ENCODE data around the gene MRPS24.

Gene MRPS24

GRCh38 chr7:43877968-43878864 lies 8.9 kb upstream of the MRPS24 start:
- no peaks in the 10 kb centered on the region for H3K79me2 ChIP-seq (ENCODE audit: insufficient read depth, low read length)
- no peaks in the 10 kb centered on the region for H3K9me3 ChIP-seq (ENCODE audit: low read length)
- H3K36me3 ChIP-seq (ENCODE audit: insufficient read depth, low read length): peaks cover 93% of the 10 kb centered on the region
- H2AFZ ChIP-seq (ENCODE audit: low read length): no peak overlapping the region
- no peaks in the 10 kb centered on the region for H3K27me3 ChIP-seq (ENCODE audit: insufficient read depth, low read length)
- H3K27ac ChIP-seq (ENCODE audit: low read depth, low read length, poor library complexity, severe bottlenecking): no peak overlapping the region
- peaks cover 22% of the 10 kb centered on the region for H3K4me1 ChIP-seq (ENCODE audit: insufficient read depth, low read length, severe bottlenecking)
- no peaks in the 10 kb centered on the region for H3K9me2 ChIP-seq (ENCODE audit: low read depth, low read length)
- no peak overlapping the region for H3K4me2 ChIP-seq (ENCODE audit: low read length)
- H3K4me3 ChIP-seq (ENCODE audit: low read depth, low read length, poor library complexity, severe bottlenecking): no peak overlapping the region
- no peaks in the 10 kb centered on the region for H4K20me1 ChIP-seq (ENCODE audit: insufficient read depth, low read length)
- no peak overlapping the region for H3K9ac ChIP-seq (ENCODE audit: low read length)
- no peaks in the 10 kb centered on the region for H3F3A ChIP-seq (ENCODE audit: insufficient read depth, low read length)
- no peak for TF ChIP-seq CTCF (IDR thresholded peaks at IDR 0.05; ENCODE audit: low read length)
- no peak for TF ChIP-seq EZH2 (IDR thresholded peaks at IDR 0.05; ENCODE audit: borderline replicate concordance, low read length)

- Histone ChIP-seq H3K9me2 (ENCODE audit: low read depth, low read length) (no peaks in the 10 kb centered on the region), H3K9me3 (ENCODE audit: low read length) (no peaks in the 10 kb centered on the region), H2AFZ (ENCODE audit: low read length) (no peak overlapping the region), H3K27ac (ENCODE audit: low read depth, low read length, poor library complexity, severe bottlenecking) (peak overlapping the region; percentile 79), H3K36me3 (ENCODE audit: insufficient read depth, low read length) (peaks cover 85% of the 10 kb centered on the region), H4K20me1 (ENCODE audit: insufficient read depth, low read length) (no peaks in the 10 kb centered on the region), H3K79me2 (ENCODE audit: insufficient read depth, low read length) (no peaks in the 10 kb centered on the region), H3K4me3 (ENCODE audit: low read depth, low read length, poor library complexity, severe bottlenecking) (no peak overlapping the region), H3K9ac (ENCODE audit: low read length) (no peak overlapping the region; the same call in 1 of the 2 replicates), H3K4me1 (ENCODE audit: insufficient read depth, low read length, severe bottlenecking) (peaks cover 22% of the 10 kb centered on the region), H3K27me3 (ENCODE audit: insufficient read depth, low read length) (no peaks in the 10 kb centered on the region), H3K4me2 (ENCODE audit: low read length) (peak overlapping the region; percentile 23; the same call in 1 of the 2 replicates), H3F3A (ENCODE audit: insufficient read depth, low read length) (no peaks in the 10 kb centered on the region)
- TF ChIP-seq EZH2 (IDR thresholded peaks at IDR 0.05; ENCODE audit: borderline replicate concordance, low read length): no peak
- TF ChIP-seq CTCF (IDR thresholded peaks at IDR 0.05; ENCODE audit: low read length): no peak
Measured at GRCh38 chr7:43876976-43877745, 7.8 kb upstream of the MRPS24 start.

GRCh38 chr7:43876241-43876640 lies 6.9 kb upstream of the MRPS24 start:
- Histone ChIP-seq H3K4me1 (ENCODE audit: insufficient read depth, low read length, severe bottlenecking) (peaks cover 22% of the 10 kb centered on the region), H3K9me3 (ENCODE audit: low read length) (peaks cover 3% of the 10 kb centered on the region), H3F3A (ENCODE audit: insufficient read depth, low read length) (no peaks in the 10 kb centered on the region), H3K9me2 (ENCODE audit: low read depth, low read length) (no peaks in the 10 kb centered on the region), H3K27me3 (ENCODE audit: insufficient read depth, low read length) (no peaks in the 10 kb centered on the region), H2AFZ (ENCODE audit: low read length) (no peak overlapping the region), H3K9ac (ENCODE audit: low read length) (peak overlapping the region; percentile 7; the same call in 1 of the 2 replicates), H3K79me2 (ENCODE audit: insufficient read depth, low read length) (no peaks in the 10 kb centered on the region), H4K20me1 (ENCODE audit: insufficient read depth, low read length) (no peaks in the 10 kb centered on the region), H3K27ac (ENCODE audit: low read depth, low read length, poor library complexity, severe bottlenecking) (peak overlapping the region; percentile 79), H3K4me2 (ENCODE audit: low read length) (peak overlapping the region; percentile 23; the same call in 1 of the 2 replicates), H3K36me3 (ENCODE audit: insufficient read depth, low read length) (peaks cover 78% of the 10 kb centered on the region), H3K4me3 (ENCODE audit: low read depth, low read length, poor library complexity, severe bottlenecking) (no peak overlapping the region)
- TF ChIP-seq EZH2 (IDR thresholded peaks at IDR 0.05; ENCODE audit: borderline replicate concordance, low read length) (no peak), CTCF (IDR thresholded peaks at IDR 0.05; ENCODE audit: low read length) (no peak)

Measured in OCI-LY1 (cell line).